ENCODE measurements around the gene PHF2. TPM values are rescaled to one million over a fixed set of nuclear protein-coding genes. Genes with fewer than 3 reads are reported as not detected.

PHF2 gene
- total and polyA plus RNA-seq, 7 donors = 10.9 to 31.9 (median 21.4) TPM

- intact Hi-C loops (cut with DNase I) = no loop called here
- no peak for DNase-seq
- no peak overlapping the region for H3K27ac ChIP-seq
- no peaks in the 10 kb centered on the region for H3K27me3 ChIP-seq
- H3K36me3 ChIP-seq = no peaks in the 10 kb centered on the region
- TF ChIP-seq POLR2AphosphoS5 (IDR thresholded peaks at IDR 0.05) (no peak), CTCF (IDR thresholded peaks at IDR 0.05) (no peak), EP300 (IDR thresholded peaks at IDR 0.05) (no peak), POLR2A (IDR thresholded peaks at IDR 0.05) (no peak)
- peaks cover 0 to 12% (median 7%) of the 10 kb centered on the region in 4 donors for H3K9me3 ChIP-seq
- H3K4me3 ChIP-seq = no peak overlapping the region
- H3K4me1 ChIP-seq = no peaks in the 10 kb centered on the region
- 73 to 80% methylated on average over 3 of the region's 3 CpGs for WGBS, 2 donors
These were observed 116.7 kb downstream of the PHF2 start for GRCh38 chr9:93693129-93693528.

GRCh38 chr9:93697352-93698139 lies 121.2 kb downstream of the PHF2 start:
- Histone ChIP-seq H3K9me3 (peaks cover 0 to 6% (median 1%) of the 10 kb centered on the region in 4 donors), H3K27me3 (no peaks in the 10 kb centered on the region), H3K4me3 (no peak overlapping the region), H3K27ac (no peak overlapping the region), H3K4me1 (no peaks in the 10 kb centered on the region), H3K36me3 (no peaks in the 10 kb centered on the region)
- intact Hi-C loops (cut with DNase I) = no loop called here
- TF ChIP-seq POLR2AphosphoS5 (IDR thresholded peaks at IDR 0.05) (no peak), CTCF (IDR thresholded peaks at IDR 0.05) (no peak), EP300 (IDR thresholded peaks at IDR 0.05) (no peak), POLR2A (IDR thresholded peaks at IDR 0.05) (no peak)
- 41 to 75% methylated on average over 28 of the region's 28 CpGs for WGBS, 2 donors
- no peak for DNase-seq

- no peak for DNase-seq
- 83 to 85% methylated on average over 16 of the region's 16 CpGs for WGBS, 2 donors
- Histone ChIP-seq H3K4me3 (no peak overlapping the region), H3K27ac (no peak overlapping the region), H3K4me1 (no peaks in the 10 kb centered on the region), H3K27me3 (no peaks in the 10 kb centered on the region), H3K9me3 (peaks cover 0 to 6% (median 1%) of the 10 kb centered on the region in 4 donors), H3K36me3 (no peaks in the 10 kb centered on the region)
- intact Hi-C loops (cut with DNase I) = no loop called here
- TF ChIP-seq CTCF (IDR thresholded peaks at IDR 0.05) (no peak), EP300 (IDR thresholded peaks at IDR 0.05) (no peak), POLR2A (IDR thresholded peaks at IDR 0.05) (no peak), POLR2AphosphoS5 (IDR thresholded peaks at IDR 0.05) (no peak)
These were observed 121.9 kb downstream of the PHF2 start for GRCh38 chr9:93698140-93698908.

GRCh38 chr9:93699650-93700049 lies 123.3 kb downstream of the PHF2 start:
- intact Hi-C loops (cut with DNase I) = no loop called here
- 78 to 85% methylated on average over 3 of the region's 3 CpGs for WGBS, 2 donors
- no peaks in the 10 kb centered on the region for H3K36me3 ChIP-seq
- DNase-seq = no peak
- TF ChIP-seq POLR2AphosphoS5 (IDR thresholded peaks at IDR 0.05) = no peak
- no peak for TF ChIP-seq CTCF (IDR thresholded peaks at IDR 0.05)
- TF ChIP-seq POLR2A (IDR thresholded peaks at IDR 0.05) = no peak
- no peak for TF ChIP-seq EP300 (IDR thresholded peaks at IDR 0.05)
- H3K9me3 ChIP-seq = peaks cover 0 to 10% (median 1%) of the 10 kb centered on the region in 4 donors
- no peaks in the 10 kb centered on the region for H3K27me3 ChIP-seq
- H3K4me1 ChIP-seq = no peaks in the 10 kb centered on the region
- no peak overlapping the region for H3K27ac ChIP-seq
- H3K4me3 ChIP-seq = no peak overlapping the region

All from sigmoid colon (tissue), 7 donors.